Measurements from ENCODE around the gene TNFAIP1.

Gene TNFAIP1

DNA sequence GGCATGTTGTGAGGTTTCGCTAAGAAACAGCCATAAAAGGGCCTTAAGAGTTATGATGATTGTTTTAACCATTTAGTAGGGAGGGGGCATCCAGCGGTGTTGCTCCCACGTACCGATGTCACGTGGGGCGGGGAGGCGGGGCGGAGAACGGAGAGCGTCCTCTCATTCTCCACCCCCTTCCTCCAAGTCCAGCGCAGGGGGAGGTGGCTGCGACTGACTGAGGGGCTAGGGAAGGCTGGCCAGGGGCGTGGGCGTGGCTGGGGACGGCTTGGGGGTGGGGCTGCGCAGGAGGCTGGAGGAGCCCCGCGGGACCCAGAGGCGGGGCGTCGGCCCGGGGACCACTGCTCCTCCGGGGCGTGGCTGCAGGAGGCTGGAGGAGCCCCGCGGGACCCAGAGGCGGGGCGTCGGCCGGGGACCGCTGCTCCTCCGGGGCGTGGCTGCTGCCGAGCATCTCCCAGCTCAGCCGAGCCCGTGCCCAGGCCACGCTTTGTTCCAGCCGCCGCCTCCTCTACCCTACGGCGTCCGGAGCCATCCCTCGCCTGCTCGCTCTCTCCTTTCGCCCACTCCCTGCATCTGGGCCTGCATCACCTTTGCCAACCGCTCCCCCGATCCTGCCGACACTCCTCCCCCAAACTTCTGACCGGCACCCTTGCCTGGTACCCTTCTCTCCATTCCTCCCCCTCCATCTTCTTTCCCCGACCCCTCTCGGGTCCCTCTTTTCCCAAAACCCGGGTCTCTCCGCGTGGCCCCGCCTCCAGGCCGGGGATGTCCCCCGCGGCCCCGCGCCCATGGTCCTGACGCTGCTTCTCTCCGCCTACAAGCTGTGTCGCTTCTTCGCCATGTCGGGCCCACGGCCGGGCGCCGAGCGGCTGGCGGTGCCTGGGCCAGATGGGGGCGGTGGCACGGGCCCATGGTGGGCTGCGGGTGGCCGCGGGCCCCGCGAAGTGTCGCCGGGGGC lies 36.0 kb downstream of the TNFAIP1 start, which contains the start of gene SARM1:
Gene SARM1, plus strand, starts transcription at position 450 of the 958 bp plus-strand sequence. Its CDS starts 339 bp downstream, at position 789.
- no peak for DNase-seq (ENCODE audit: low spot score)

DNA sequence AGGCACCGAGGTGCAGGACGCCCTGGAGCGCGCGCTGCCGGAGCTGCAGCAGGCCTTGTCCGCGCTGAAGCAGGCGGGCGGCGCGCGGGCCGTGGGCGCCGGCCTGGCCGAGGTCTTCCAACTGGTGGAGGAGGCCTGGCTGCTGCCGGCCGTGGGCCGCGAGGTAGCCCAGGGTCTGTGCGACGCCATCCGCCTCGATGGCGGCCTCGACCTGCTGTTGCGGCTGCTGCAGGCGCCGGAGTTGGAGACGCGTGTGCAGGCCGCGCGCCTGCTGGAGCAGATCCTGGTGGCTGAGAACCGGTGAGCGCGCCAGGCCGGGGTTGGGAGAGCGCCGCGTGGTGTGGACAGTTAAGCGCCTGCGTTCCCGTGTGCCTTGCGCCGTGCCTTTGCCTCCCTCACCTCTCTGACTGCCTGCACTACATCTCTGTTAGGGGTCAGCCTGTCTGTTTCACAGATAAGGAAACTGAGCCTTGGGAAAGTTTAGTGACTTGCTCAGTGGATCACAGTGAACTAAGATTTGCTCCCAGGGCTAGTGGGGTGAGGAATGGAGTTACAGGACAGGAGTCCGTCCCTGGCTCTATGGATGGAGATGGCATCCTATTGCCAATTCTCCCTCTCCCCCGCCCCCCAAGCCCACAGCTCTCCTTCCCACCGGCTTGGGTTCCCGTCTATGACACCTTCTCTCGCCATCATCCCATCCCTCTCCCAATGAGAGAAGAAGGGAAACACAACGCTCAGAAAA lies 36.8 kb downstream of the TNFAIP1 start:
- DNase-seq (ENCODE audit: low spot score): no peak

DNA sequence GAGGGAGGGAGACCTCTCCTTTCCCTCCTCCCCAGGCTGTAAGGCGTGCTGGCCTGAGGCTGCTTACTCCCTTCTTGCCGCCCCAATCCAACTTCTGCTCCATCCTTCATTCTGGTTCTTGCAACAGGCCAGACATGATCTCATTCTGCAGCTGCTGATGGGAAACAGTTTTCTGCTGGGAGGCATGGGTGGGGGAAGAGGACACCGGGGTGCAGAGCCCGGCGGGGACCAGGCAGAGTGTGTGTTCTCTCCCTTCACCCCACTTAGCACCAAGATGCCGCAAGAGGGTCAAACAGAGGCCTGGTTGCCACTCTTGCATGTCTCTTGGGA lies 37.3 kb downstream of the TNFAIP1 start:
- no peak for DNase-seq (ENCODE audit: low spot score)

DNA sequence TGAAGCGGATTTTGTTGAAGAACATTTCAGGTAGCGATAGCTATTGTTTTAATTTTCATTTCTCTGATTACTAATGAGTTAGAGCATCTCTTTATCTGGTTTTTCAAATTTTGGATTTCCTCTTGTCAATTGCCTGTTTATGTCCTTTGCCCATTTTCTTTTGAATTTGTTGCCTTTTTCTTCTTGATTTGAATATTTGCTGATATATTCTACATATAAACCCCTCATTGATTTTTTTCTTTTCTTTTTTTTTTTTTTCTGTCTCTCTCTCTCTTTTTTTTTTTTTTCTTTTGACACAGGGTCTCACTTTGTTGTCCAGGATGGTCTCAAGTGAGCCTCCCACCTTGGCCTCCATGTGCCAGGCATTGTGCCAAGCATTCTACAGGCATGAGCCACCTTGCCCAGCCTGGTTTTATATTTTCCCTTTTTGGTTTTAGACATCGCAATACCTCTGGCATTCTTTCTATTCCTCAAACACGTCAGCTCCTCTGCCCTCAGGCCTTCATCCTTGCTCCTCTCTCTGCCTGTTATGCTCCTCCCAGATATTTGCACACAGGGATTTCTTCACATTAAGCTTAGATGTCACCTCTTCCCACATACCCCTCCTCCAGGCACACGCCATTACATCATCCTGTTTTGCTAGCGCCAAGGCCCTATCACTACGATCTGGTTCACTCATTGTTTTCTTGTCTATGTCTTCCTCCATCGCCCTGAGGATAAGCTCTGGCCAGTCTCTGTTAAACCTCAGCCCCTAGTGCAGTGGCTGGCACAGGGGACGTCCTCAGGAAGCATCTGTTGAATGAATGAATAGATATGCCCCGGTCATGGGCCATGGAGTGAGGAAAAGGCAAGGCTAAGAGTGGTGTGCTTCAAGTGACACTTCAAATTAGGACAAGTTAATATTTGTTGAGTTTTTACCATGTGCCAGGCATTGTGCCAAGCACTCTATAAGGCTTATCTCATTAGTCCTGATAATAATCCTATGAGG lies 44.5 kb downstream of the TNFAIP1 start:
- no peak for DNase-seq (ENCODE audit: low spot score)

DNA sequence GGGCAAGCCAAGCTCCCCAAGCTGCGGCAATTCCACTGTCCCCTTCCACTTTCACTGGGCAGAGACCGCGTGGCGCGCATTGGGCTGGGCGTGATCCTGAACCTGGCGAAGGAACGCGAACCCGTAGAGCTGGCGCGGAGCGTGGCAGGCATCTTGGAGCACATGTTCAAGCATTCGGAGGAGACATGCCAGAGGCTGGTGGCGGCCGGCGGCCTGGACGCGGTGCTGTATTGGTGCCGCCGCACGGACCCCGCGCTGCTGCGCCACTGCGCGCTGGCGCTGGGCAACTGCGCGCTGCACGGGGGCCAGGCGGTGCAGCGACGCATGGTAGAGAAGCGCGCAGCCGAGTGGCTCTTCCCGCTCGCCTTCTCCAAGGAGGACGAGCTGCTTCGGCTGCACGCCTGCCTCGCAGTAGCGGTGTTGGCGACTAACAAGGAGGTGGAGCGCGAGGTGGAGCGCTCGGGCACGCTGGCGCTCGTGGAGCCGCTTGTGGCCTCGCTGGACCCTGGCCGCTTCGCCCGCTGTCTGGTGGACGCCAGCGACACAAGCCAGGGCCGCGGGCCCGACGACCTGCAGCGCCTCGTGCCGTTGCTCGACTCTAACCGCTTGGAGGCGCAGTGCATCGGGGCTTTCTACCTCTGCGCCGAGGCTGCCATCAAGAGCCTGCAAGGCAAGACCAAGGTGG lies 45.7 kb downstream of the TNFAIP1 start:
- no peak for DNase-seq (ENCODE audit: low spot score)

DNA sequence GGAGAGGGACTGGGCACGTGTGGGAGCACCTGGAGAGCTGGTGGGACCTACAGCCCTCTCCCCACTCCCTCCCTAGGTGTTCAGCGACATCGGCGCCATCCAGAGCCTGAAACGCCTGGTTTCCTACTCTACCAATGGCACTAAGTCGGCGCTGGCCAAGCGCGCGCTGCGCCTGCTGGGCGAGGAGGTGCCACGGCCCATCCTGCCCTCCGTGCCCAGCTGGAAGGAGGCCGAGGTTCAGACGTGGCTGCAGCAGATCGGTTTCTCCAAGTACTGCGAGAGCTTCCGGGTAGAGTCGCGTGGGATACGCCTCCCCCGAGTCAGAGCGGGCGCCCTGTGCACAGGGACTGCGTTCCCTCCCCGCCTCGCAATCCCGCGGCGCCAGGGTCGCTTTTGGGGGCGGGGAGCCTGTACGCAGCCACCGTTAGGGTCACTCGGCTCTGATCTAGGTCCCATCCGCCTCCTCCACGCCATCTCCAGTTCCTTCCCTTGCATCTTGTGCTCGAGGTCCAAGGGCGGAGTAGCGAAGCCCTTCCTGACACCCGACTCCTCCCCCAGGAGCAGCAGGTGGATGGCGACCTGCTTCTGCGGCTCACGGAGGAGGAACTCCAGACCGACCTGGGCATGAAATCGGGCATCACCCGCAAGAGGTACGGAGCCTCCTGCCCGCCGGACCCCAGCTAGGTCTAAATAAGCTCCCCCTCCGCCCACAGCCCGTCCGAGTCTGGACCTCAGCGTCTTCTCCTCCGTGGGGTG lies 48.9 kb downstream of the TNFAIP1 start:
- peak; percentile 15 for DNase-seq (ENCODE audit: low spot score)

DNA sequence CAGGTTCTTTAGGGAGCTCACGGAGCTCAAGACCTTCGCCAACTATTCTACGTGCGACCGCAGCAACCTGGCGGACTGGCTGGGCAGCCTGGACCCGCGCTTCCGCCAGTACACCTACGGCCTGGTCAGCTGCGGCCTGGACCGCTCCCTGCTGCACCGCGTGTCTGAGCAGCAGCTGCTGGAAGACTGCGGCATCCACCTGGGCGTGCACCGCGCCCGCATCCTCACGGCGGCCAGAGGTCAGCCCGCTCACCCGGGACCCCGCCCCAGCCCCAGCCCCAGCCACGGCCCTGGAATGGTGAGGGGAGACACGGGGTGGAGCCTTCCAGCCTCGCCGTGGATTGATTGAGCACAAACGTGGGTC lies 49.5 kb downstream of the TNFAIP1 start:
- DNase-seq (ENCODE audit: low spot score): no peak

DNA sequence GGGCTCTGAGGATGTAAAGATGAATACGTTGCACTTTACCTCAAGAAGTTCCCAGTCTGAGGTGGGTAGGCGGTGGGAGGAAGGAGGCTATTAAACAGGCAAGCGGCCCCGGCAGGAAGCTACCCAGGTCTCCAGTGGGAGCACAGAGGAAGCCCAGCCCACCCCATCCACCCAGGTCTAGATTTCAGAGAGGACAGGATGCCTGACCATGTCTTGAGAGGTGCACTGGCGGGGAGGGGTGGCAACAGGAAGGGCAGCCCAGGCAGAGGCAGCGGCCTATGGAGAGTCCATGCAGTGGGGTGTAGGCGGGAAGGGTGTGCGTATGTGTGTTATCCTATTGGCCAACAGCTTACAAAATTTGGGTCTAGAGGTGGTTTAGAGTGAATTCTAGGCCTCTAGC lies 49.8 kb downstream of the TNFAIP1 start:
- DNase-seq (ENCODE audit: low spot score): no peak

DNA sequence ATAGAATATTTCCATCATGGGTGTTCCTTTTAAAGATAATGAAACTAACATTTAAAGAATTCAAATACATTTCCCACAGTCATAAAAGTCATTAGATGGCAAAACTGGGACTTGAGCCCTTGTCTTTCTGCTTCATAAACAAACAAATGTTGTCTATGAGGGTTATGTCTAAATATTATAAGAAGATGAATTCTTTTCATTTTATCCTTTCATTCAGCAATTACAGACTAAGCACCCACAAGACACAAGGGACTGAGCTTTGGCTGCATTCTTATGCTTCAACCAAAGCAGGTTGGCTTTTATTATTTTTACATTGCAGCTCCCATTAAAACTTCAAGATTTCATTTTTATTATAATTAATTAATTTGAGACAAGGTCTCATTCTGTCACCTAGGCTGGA lies 50.8 kb downstream of the TNFAIP1 start:
- DNase-seq (ENCODE audit: low spot score): no peak

DNA sequence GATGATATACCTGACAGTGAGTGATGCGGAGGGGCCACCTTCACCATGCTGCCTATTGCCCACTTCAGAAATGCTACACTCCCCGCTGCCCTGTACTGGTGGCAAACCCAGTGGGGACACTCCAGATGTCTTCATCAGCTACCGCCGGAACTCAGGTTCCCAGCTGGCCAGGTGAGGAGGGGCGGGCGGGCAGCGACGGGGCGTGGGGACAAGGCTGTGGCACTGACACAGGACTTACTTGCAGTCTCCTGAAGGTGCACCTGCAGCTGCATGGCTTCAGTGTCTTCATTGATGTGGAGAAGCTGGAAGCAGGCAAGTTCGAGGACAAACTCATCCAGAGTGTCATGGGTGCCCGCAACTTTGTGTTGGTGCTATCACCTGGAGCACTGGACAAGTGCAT lies 52.5 kb downstream of the TNFAIP1 start:
- DNase-seq (ENCODE audit: low spot score): no peak

DNA sequence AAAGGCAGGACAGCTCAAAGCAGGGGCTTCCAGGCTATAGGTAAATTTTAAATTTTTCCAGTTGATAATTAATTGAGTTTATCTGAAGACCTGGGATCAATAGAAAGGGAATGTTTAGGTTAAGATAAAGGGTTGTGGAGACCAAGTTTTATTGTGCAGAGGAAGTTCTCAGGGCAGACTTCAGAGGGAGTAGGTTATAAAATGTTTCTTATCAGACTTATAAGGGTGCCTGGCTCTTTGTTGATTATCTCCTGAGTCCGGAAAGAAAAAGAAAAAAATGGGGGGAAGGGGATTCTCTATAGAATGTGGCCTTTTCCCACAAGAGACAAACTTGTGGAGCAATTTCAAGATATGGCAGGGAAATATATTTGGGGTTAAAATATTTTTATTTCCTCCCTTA lies 54.6 kb downstream of the TNFAIP1 start:
- no peak for DNase-seq (ENCODE audit: low spot score)

DNA sequence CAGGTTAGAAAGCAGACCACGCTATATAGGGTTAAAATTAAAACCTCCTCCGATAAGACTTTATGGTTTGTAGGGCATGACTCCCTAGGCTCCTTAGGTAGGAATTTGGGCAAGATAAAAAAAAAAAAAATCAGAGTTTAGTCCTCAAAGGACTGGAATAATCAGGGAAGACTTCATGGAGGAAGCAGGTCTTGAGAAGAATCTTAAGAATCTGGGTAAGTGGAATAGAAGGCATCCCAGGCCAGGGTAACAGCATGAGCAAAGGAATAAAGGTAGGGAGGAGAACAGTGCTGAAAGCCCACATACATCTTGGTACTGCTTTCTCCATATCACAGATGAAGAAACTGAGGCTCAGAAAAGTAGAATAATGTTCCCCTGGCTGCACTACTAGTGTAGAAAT lies 55.0 kb downstream of the TNFAIP1 start:
- DNase-seq (ENCODE audit: low spot score): no peak

DNA sequence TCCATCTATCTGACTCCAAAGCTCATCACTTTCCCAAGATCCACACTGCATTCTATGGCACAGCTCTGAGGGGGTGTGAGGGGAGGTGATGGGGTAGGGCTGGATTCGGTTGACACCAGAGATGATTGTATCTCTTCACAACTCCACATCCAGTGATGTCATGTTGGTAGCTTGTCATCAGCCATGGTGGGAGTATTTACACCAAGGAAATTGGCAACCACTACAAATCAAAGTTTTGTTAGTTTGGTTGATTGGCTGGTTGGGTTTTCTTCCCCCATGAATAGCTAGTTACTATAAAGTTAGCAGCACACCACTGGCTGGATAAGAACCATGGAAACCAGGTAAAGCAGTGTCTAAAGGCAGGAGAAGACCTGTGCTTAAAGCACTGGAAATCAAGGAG lies 55.4 kb downstream of the TNFAIP1 start:
- DNase-seq (ENCODE audit: low spot score): no peak

DNA sequence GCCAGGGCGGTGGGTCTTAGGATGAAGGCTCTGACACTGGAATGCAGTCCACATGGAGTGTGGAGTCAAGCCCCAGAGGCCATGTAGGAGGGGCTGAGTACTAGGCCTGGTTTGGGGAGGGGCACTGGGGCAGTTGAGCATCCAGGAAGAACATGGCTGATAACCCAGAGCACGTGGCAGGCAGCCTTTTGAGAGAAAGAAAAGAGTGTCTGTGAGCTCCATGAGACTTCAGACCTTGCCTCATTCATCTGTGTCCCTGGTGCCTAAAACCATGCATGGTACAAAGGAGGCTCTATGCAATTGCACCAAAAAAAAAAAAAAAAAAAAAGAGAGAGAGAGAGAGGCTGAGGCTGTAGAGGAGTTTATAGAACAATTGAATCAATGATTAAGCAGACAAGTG lies 55.8 kb downstream of the TNFAIP1 start:
- no peak for DNase-seq (ENCODE audit: low spot score)

DNA sequence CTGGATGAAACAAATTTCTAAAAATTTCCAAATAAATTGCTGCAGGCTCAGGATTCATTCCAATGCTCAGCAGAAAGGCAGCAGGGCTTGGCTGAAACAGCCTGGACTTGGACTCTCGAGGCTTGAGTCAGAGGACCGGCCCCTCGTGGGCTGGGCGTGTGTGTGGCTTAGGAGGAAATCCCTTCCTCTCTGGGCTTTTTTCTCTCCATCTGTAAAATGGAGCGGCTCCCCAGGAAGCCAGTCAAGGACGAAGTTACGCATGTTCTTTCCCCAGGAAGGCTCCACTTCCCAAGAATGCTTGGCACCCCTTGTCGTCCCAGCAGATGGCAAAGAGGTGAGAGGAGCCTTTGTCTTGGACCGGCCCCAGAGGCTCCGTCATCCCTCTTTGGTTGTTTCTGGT lies 56.9 kb downstream of the TNFAIP1 start:
- DNase-seq (ENCODE audit: low spot score): no peak

DNA sequence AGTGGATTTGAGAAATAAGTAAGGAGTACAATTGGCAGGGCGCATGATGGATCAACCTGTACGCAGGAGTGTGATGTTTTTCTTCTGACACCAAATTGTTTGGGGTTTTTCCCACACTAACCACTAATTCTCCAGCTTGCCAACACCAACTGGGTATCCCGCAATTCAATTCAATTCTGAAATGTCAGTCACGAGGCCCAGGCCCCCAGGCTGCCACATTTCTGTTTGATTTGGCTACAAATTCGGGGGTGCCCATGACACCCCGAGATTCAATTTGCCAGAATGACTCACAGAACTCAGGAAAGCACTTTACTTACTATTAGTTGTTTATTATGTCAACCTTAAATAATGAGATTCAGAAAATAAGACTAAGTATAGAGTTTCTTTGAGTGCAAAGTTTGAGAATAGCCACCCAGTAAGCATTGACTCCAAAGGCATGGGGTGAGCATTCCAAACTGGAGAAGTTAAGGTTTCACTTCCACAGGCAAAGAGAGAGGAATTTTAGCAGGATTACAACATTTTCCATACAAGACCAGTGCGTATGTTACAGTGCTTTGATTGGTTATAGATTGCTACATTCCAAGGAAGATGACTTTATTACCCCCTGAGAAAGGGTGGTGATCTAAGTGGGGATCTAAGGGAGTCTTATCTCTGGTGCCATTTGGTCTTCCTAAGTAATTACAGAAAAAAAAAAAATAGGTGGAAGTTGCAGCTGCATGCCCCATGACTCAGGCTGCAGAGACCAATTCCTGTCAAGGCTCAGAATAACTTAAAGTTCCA lies 59.0 kb downstream of the TNFAIP1 start:
- no peak for DNase-seq (ENCODE audit: low spot score)

DNA sequence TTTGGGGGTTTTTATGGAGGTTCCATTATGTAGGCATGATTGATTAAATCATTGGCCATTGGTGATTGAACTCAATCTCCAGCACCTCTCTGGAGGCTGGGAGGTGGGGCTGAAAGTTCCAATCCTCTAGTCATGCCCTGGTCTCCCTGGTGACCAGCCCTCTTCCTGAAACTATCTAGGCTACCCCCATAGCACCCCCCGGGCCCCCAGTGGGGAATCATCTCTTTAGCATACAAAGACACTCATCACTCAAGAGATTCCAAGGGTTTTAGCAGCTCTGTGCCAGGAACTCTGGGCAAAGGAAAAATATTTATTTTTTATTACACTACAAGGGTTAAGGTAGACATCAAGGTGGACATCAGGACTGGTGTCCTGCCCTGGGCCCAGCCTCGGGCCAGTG lies 59.9 kb downstream of the TNFAIP1 start:
- DNase-seq (ENCODE audit: low spot score): no peak

DNA sequence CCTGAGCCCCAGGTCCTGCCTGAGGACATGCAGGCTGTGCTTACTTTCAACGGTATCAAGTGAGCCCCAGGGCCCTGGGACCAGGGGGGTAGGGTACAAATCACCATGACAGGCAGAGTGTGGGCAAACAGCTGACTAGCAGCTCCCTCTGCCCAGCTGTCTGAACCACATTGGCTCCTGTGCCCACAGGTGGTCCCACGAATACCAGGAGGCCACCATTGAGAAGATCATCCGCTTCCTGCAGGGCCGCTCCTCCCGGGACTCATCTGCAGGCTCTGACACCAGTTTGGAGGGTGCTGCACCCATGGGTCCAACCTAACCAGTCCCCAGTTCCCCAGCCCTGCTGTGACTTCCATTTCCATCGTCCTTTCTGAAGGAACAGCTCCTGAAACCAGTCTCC lies 60.4 kb downstream of the TNFAIP1 start:
- no peak for DNase-seq (ENCODE audit: low spot score)

Data from hematopoietic multipotent progenitor cell treated with erythropoietin and hydrocortisone succinate and interleukin-3 and kit ligand, for 15 days (in vitro differentiated cells).